SU-DHL-6 (cell line): ENCODE data around the gene SARDH.

Source experiments
- CTCF ChIP-seq: fragments of 200-600 bp; sonication (generic); IDR thresholded peaks from one replicate; pipeline ENCODE4 v1.5.1; 2017; ENCODE audit warnings: antibody characterized with exemption, mild to moderate bottlenecking, low read length, moderate library complexity; ENCODE audit not compliant: insufficient read depth, poor library complexity, severe bottlenecking
- EZH2phosphoT487 ChIP-seq: fragments of 200-600 bp; sonication (generic), shearing (Covaris generic); conservative IDR thresholded peaks from 2 replicates; pipeline ENCODE4 v1.6.1; 2018; ENCODE audit warnings: mild to moderate bottlenecking, antibody characterized with exemption, low read length, moderate library complexity, mixed read lengths

- TF ChIP-seq CTCF = no peak
- no peak for TF ChIP-seq EZH2phosphoT487
Observed at GRCh38 chr9:133727876-133728441, 10.2 kb downstream of the SARDH start.
